Karpas-422 (cell line): ENCODE data around the gene PCDH15. TPM values are rescaled to one million over a fixed set of nuclear protein-coding genes. Genes with fewer than 3 reads are reported as not detected.
"Not testable (repeated sequence)": the region's sequence is repeated elsewhere in the genome, so short reads cannot be mapped to it uniquely, and the experiment has no call there.

Experiments
- DNase-seq: peaks from one replicate; pipeline ENCODE4 v3.0.0-alpha.2; 2015
- H2AFZ ChIP-seq: fragments of 200-600 bp; sonication (generic); 2 replicates; pipeline ENCODE4 v1.6.1; 2014; ENCODE audit warnings: antibody characterized with exemption, low read length, mixed read lengths
- H3K27ac ChIP-seq: fragments of 200-600 bp; sonication (generic); 2 replicates; pipeline ENCODE4 v1.5.1; 2014; ENCODE audit warnings: mild to moderate bottlenecking, low read length, moderate library complexity
- H3K27me3 ChIP-seq: fragments of 200-600 bp; sonication (generic); 2 replicates; pipeline ENCODE4 v1.6.1; 2014; ENCODE audit warnings: low read length, mixed read lengths
- H3K36me3 ChIP-seq: fragments of 200-600 bp; sonication (generic); 2 replicates; pipeline ENCODE4 v1.6.1; 2014; ENCODE audit warnings: low read length, mixed read lengths; ENCODE audit not compliant: insufficient read depth
- H3K4me1 ChIP-seq: fragments of 200-600 bp; sonication (generic); 2 replicates; pipeline ENCODE4 v1.6.1; 2014; ENCODE audit warnings: mild to moderate bottlenecking, low read length, mixed read lengths
- H3K4me2 ChIP-seq: fragments of 200-600 bp; sonication (generic); 2 replicates; pipeline ENCODE4 v1.6.1; 2014; ENCODE audit warnings: low read length, low read depth, mild to moderate bottlenecking; ENCODE audit not compliant: poor library complexity, severe bottlenecking
- H3K4me3 ChIP-seq: fragments of 200-600 bp; sonication (generic); 2 replicates; pipeline ENCODE4 v1.5.1; 2014; ENCODE audit warnings: mild to moderate bottlenecking, antibody characterized with exemption, low read length, mixed read lengths
- H3K79me2 ChIP-seq: fragments of 200-600 bp; sonication (generic); 2 replicates; pipeline ENCODE4 v1.6.1; 2014; ENCODE audit warnings: mild to moderate bottlenecking, low read length, mixed read lengths
- H3K9ac ChIP-seq: fragments of 200-600 bp; sonication (generic); 2 replicates; pipeline ENCODE4 v1.6.0; 2014; ENCODE audit warnings: low read length
- H3K9me2 ChIP-seq: fragments of 200-600 bp; sonication (generic), shearing (Covaris generic); replicated peaks from 2 replicates; pipeline ENCODE4 v1.6.0; 2014; ENCODE audit warnings: mild to moderate bottlenecking, low read length, moderate library complexity; ENCODE audit not compliant: insufficient read depth
- H3K9me3 ChIP-seq: fragments of 300-700, 200-600 bp; sonication (generic); 2 replicates; pipeline ENCODE4 v1.6.1; 2014; ENCODE audit warnings: low read length, mixed read lengths
- H4K20me1 ChIP-seq: fragments of 200-600 bp; sonication (generic); 2 replicates; pipeline ENCODE4 v1.6.1; 2014; ENCODE audit warnings: mild to moderate bottlenecking, antibody characterized with exemption, low read length, low read depth; ENCODE audit not compliant: insufficient read depth
- total RNA-seq: library from RNA; depleted of rRNA; stranded (reverse); fragments of >200 nt; shearing (Covaris generic); gene quantifications from 2 replicates; pipeline ENCODE4 v1.2.3, GENCODE V29; 2014; ENCODE audit warnings: low replicate concordance

PCDH15 gene
- total RNA-seq, 1 experiment from 2014 or later = not detected

DNA sequence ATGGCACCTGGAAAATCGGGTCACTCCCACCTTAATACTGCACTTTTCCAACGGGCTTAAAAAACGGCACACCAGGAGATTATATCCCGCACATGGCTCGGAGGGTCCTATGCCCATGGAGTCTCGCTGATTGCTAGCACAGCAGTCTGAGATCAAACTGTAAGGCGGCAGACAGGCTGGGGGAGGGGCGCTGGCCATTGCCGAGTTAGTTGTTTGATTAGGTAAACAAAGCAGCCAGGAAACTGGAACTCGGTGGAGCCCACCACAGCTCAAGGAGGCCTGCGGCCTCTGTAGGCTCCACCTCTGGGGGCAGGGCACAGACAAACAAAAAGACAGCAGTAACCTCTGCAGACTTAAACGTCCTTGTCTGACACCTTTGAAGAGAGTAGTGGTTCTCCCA, 285.8 kb downstream of the PCDH15 start:
- not testable (repeated sequence) for H3K4me2 ChIP-seq, H3K36me3 ChIP-seq, H3K9me2 ChIP-seq, H3K79me2 ChIP-seq, H2AFZ ChIP-seq, H3K4me3 ChIP-seq, DNase-seq, H4K20me1 ChIP-seq, H3K9ac ChIP-seq, H3K27me3 ChIP-seq, H3K27ac ChIP-seq, H3K4me1 ChIP-seq
- H3K9me3 ChIP-seq = peaks cover 14% of the 10 kb centered on the region; the same call in 1 of the 2 replicates

DNA sequence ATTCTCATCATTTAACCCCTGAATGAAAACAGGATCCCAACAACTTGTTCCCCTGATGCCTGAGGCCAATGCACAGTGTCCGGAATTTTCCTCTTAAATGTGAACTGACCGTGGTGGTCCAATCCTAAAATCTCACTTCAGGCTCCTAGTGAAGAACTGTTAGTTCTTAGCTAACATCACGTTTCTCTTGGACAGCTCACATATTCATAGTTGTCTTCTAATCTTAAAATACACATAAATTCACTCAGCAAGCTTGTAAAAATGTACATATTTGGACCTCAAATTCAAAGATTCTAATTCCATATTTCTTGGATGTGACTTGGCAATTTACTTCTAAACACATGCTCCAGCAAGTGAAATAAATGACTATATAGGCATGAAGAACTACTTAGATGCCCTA, 297.2 kb downstream of the PCDH15 start:
- Histone ChIP-seq H3K36me3 (no peaks in the 10 kb centered on the region), H3K27ac (no peak overlapping the region), H2AFZ (no peak overlapping the region), H3K27me3 (no peaks in the 10 kb centered on the region), H3K4me2 (no peak overlapping the region), H3K4me1 (no peaks in the 10 kb centered on the region), H3K4me3 (no peak overlapping the region), H3K9me3 (peaks cover 28% of the 10 kb centered on the region), H3K9me2 (no peaks in the 10 kb centered on the region), H3K79me2 (no peaks in the 10 kb centered on the region), H4K20me1 (no peaks in the 10 kb centered on the region), H3K9ac (no peak overlapping the region)
- no peak for DNase-seq

DNA sequence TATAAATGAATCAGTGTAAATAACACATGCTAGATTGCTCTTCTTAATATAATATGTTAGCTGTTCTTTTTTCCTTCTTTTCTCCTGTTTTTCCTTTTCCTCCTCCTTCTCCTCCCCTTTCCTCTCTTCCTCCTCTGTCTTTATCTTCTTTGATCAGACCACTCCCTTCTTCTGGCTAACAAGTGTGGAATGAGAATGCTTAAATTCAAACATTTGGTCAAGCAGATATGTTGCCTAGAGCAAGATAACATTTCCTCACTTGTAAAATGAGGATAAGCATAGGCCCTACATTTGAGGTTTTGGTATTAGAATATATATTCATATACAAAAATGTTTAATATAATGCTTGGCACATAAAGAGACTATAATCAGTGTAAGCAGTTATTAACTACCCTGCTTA, 299.1 kb downstream of the PCDH15 start:
- Histone ChIP-seq H4K20me1 (no peaks in the 10 kb centered on the region), H3K27ac (no peak overlapping the region), H2AFZ (no peak overlapping the region), H3K27me3 (no peaks in the 10 kb centered on the region), H3K36me3 (no peaks in the 10 kb centered on the region), H3K4me3 (no peak overlapping the region), H3K9me2 (no peaks in the 10 kb centered on the region), H3K9ac (no peak overlapping the region), H3K4me2 (no peak overlapping the region), H3K79me2 (no peaks in the 10 kb centered on the region), H3K9me3 (peaks cover 33% of the 10 kb centered on the region), H3K4me1 (no peaks in the 10 kb centered on the region)
- DNase-seq = no peak

DNA sequence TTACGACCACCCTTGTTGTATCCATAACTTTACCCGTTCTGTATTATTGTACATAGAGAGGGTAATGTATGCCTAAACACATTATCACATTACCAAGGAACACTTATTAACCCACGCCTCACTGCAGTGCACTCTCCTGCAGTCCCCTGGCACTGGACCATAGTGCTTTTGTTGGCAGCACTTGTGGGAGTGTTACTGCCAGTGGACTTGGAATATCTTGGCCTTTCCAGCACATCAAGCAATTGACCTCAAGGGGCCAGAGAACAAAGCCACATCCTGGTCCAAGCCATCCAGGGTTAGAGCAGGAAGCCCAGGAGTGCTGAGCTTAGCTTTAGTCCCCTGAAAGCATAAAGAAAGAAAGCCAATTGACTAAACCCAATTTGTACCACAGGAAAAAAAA, 304.2 kb downstream of the PCDH15 start:
- no peaks in the 10 kb centered on the region for H3K27me3 ChIP-seq
- no peak overlapping the region for H3K27ac ChIP-seq
- H3K36me3 ChIP-seq = no peaks in the 10 kb centered on the region
- H2AFZ ChIP-seq = no peak overlapping the region
- no peaks in the 10 kb centered on the region for H3K4me1 ChIP-seq
- H4K20me1 ChIP-seq = no peaks in the 10 kb centered on the region
- no peak for DNase-seq
- H3K4me3 ChIP-seq = no peak overlapping the region
- no peaks in the 10 kb centered on the region for H3K9me2 ChIP-seq
- H3K9ac ChIP-seq = no peak overlapping the region
- H3K79me2 ChIP-seq = no peaks in the 10 kb centered on the region
- peaks cover 34% of the 10 kb centered on the region for H3K9me3 ChIP-seq
- H3K4me2 ChIP-seq = no peak overlapping the region

DNA sequence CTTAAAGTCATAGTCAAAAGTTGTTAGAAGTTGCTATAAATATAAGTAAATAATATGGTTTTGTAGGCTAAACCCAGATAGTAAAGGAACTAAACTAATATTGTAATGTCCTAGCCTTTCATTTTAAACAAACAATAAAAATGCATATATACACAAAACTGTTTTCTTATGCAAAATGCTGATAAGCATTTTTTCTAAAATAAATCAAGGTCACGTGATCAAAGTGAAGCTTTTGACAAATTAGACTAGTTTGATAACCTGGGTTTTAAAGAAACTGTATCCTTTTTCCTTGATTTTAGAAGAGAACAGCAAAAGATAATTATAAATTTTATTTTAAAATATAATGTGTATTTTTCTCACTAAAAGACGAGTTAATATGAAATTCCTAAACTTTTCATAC, 313.3 kb downstream of the PCDH15 start:
- H3K9me3 ChIP-seq = peaks cover 18% of the 10 kb centered on the region
- no peak overlapping the region for H3K27ac ChIP-seq
- H3K9ac ChIP-seq = no peak overlapping the region
- H3K9me2 ChIP-seq = no peaks in the 10 kb centered on the region
- no peaks in the 10 kb centered on the region for H3K27me3 ChIP-seq
- no peak overlapping the region for H2AFZ ChIP-seq
- DNase-seq = no peak
- H3K36me3 ChIP-seq = no peaks in the 10 kb centered on the region
- H3K4me3 ChIP-seq = no peak overlapping the region
- H3K79me2 ChIP-seq = no peaks in the 10 kb centered on the region
- no peaks in the 10 kb centered on the region for H3K4me1 ChIP-seq
- no peak overlapping the region for H3K4me2 ChIP-seq
- no peaks in the 10 kb centered on the region for H4K20me1 ChIP-seq

DNA sequence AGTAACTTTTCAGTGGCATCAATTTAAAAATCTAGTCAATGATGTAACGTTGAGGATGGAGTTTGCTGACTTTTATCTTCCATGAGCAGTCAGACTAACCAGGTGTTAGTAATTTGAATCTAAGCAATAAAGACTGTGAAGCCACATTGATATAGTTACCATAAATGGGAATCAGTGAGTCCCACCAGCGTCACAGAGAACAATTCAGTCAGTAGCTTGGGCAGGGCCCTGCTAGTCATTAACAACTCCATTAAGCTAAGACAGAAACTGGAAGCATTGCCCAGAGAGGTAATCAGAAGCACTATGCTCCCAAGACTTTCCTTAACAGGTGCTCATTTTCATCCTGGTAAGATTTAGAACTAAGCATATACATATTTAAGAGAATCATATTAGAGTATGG, 315.1 kb downstream of the PCDH15 start:
- H3K79me2 ChIP-seq = no peaks in the 10 kb centered on the region
- no peak overlapping the region for H3K27ac ChIP-seq
- DNase-seq = no peak
- H2AFZ ChIP-seq = no peak overlapping the region
- H3K4me1 ChIP-seq = no peaks in the 10 kb centered on the region
- H4K20me1 ChIP-seq = no peaks in the 10 kb centered on the region
- no peaks in the 10 kb centered on the region for H3K36me3 ChIP-seq
- no peaks in the 10 kb centered on the region for H3K9me2 ChIP-seq
- peaks cover 16% of the 10 kb centered on the region for H3K9me3 ChIP-seq
- H3K9ac ChIP-seq = no peak overlapping the region
- no peaks in the 10 kb centered on the region for H3K27me3 ChIP-seq
- H3K4me2 ChIP-seq = no peak overlapping the region
- no peak overlapping the region for H3K4me3 ChIP-seq

DNA sequence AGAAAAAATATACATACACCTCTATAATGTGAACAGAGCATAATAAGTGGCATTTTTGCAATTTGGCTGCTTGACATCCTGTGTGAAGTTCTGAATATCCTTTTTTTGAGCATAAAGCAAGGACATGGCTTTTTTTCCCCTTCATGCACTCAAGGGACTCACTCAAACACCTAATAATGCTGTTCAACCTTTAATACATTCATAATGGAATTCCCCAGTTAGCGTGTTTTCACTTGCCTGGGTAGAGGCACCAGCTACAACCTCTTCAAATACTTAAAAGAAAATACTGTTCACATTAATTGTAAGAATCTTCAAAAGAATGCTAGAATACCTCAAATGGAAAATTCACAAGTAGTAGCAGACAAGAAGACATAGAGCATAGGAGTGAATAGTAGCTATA, 316.8 kb downstream of the PCDH15 start:
- Histone ChIP-seq H3K27ac (no peak overlapping the region), H3K4me3 (no peak overlapping the region), H3K4me2 (no peak overlapping the region), H3K79me2 (no peaks in the 10 kb centered on the region), H3K9ac (no peak overlapping the region), H3K4me1 (no peaks in the 10 kb centered on the region), H3K27me3 (no peaks in the 10 kb centered on the region), H3K36me3 (no peaks in the 10 kb centered on the region), H4K20me1 (no peaks in the 10 kb centered on the region), H2AFZ (no peak overlapping the region), H3K9me3 (peaks cover 10% of the 10 kb centered on the region), H3K9me2 (no peaks in the 10 kb centered on the region)
- DNase-seq = no peak

DNA sequence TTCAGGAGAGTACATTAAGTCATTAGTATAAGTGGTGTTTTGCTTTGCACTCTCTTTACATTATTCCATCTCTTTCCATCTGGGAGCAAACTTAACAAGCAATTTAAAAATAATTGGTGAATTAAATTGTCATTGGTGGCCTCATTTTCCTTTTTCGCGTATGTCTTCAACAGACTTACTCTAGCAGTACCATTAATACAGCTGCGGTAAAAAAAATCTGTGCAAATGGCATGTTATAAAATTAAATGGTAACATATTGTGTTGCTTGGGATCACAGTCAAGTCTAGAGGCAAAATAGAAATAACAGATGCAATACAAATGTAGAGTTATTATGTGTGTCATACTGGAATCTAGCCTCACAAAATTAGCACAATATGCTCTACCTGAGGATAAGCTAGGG, 322.4 kb downstream of the PCDH15 start:
- Histone ChIP-seq H4K20me1 (no peaks in the 10 kb centered on the region), H2AFZ (no peak overlapping the region), H3K4me2 (no peak overlapping the region), H3K27me3 (no peaks in the 10 kb centered on the region), H3K79me2 (no peaks in the 10 kb centered on the region), H3K9me3 (peaks cover 19% of the 10 kb centered on the region), H3K27ac (no peak overlapping the region), H3K36me3 (no peaks in the 10 kb centered on the region), H3K9ac (no peak overlapping the region), H3K4me1 (no peaks in the 10 kb centered on the region), H3K9me2 (no peaks in the 10 kb centered on the region), H3K4me3 (no peak overlapping the region)
- DNase-seq = no peak

DNA sequence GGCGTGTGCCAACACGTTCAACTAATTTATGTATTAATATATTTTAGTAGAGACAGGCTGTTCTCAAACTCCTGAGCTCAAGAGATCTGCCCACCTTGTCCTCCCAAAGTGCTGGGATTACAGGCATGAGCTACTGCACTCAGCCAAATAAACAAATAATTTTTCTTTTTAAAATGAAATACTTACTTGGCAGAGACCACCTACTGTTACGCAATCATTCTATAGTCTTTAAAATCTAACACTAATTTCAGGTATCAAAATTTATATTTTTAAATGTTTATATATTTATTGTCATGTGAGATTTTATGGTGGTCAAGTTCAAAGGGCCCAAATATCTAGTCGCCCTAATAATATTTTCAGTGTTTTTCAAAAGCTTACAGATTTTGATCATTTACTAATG, 323.3 kb downstream of the PCDH15 start:
- Histone ChIP-seq H3K36me3 (no peaks in the 10 kb centered on the region), H3K4me2 (no peak overlapping the region), H3K79me2 (no peaks in the 10 kb centered on the region), H3K9ac (no peak overlapping the region), H3K4me1 (no peaks in the 10 kb centered on the region), H3K27me3 (no peaks in the 10 kb centered on the region), H3K27ac (no peak overlapping the region), H3K9me3 (peaks cover 25% of the 10 kb centered on the region), H4K20me1 (no peaks in the 10 kb centered on the region), H3K4me3 (no peak overlapping the region), H3K9me2 (no peaks in the 10 kb centered on the region), H2AFZ (no peak overlapping the region)
- DNase-seq = no peak
